HG02763 (cell line): Measurements from ENCODE around the gene SIL1.
"Not testable (repeated sequence)": the region's sequence is repeated elsewhere in the genome, so short reads cannot be mapped to it uniquely, and the experiment has no call there.

Source experiments
- ATAC-seq: cut with Tn5 transposase; IDR thresholded peaks from one replicate; pipeline ENCODE4 v1.9.1; 2021; ENCODE audit warnings: mild to moderate bottlenecking, moderate library complexity; ENCODE audit not compliant: unreplicated experiment

Gene SIL1

GRCh38 chr5:139197710-139198669 lies at the start of gene SIL1:
TSS of gene SIL1 (minus strand) at chr5:139198368. CDS start at chr5:139127843, 70,525 bp downstream.
- peak; percentile 96 for ATAC-seq

DNA sequence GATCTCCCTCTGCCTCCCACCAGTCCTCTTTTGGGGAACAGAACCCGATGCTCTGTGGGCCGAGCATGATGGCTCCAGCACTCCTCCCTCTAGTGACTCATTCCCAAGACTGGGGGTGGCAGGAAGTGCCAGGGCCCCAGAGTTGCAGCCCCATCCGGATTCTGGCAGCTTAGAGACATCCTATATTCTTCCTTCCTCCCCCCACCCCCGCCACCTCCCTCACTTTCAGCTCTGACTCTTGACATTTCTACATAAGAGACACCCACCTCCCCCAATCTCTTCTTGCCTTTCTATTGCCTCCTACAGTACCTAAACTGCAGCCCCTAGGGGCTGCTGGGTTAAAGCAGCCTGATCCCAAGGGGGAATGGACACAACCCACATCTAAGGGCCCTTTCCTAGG lies 48.2 kb upstream of the SIL1 start:
- no peak for ATAC-seq

DNA sequence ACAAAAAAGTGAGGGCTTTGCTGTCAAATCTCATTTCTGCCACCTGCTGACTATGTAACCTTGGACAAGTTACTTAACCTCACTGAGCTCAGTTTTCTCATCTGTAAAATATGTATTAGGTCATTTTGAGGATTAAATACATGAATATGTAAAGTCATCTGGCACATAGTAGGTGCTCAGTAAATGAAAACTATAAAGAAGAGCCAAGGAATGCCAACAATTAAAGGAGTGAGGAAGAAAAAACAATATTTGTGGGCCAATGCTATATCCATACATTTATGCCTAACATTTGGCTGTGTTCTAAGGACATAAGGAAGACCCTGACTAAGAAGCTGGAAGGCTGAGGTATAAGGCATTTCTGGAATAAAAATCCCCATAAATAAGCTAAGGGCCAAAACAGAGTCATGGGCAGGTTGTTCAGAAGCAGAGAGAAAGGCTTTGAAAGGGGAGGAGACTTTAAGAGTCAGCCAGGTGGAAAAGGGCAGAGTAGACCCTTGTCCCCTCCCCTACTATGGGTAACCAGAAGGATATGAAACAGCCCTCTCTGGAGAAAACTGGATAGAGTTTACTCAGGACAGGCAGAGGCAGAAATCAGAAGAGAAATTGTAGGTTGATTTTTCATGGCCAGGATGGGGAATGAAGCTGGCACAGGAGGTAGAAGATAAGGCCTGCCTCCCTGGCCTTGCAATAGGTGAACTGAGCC lies 47.6 kb upstream of the SIL1 start:
- ATAC-seq = no peak

DNA sequence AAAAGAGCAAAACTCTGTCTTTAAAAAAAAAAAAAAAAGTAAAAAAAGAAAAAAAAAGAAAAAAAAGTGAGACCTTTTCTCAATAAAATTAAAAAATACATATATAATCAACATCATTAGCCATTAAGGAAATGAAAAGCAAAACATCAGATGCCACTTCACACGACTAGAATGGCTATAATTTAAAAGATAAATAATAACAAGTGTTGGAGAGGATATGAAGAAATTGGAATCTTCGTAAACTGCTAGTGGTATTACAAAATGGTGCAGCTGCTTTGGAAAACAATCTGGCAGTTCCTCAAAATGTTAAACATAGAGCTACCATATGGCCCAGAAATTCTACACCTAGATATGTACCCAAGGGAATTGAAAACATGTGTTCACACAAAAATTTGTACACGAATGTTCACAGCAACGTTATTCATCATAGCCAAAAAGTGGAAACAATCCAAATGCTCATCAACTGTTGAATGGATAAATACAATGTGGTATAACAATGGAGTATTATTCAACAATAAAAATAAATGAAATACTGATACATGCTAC lies 45.3 kb upstream of the SIL1 start:
- no peak for ATAC-seq

DNA sequence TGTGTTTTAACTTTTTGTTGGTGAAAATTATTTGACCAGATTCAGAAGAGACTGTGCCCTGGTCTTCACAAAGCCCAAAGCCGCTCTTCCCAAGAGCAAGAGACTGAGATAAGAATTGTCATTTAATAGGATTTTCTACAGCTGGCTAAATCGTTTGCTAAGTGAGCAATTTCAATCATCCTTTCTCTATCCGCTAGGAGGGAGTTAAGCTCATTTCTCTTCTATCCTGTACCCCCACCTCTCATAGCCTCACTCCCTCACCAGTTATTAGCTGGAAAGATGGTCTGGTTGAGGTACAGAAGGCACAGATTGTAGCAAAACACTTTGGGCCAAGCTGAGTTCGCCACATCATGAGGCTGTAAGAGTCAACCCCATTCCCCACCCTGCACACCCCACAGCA lies 43.0 kb upstream of the SIL1 start:
- ATAC-seq = no peak

- ATAC-seq = no peak
These were observed 38.3 kb upstream of the SIL1 start for GRCh38 chr5:139236479-139236878.

DNA sequence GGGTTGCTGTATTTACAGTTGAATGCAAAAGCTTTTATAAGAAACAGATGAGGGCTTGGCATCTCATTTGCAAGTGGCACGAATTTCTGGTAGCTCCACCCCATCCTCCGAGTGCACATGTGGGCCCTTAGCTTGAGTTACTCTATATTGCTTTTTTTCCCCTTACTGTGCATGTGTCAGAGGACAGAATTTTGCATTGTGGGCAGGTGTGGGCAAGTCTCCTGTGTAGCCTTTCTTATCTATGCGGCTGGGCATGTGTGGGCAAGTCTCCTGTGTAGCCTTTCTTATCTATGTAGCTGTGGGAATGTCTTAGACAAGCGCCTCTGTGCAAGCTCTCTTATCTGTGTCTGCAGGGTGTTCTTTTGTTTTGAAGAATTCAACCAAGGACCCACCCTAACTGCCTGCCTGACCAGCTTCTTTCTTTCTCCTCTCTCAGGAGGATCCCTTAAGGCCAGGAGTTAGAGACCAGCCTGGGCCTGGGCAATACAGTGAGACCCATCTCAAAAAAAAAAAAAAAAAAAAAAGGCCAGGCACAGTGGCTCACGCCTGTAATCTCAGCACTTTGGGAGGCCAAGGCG lies 34.1 kb upstream of the SIL1 start:
- ATAC-seq = no peak

GRCh38 chr5:139228201-139228803 lies 30.1 kb upstream of the SIL1 start:
- ATAC-seq = no peak

- ATAC-seq = no peak
These were observed 28.0 kb upstream of the SIL1 start for GRCh38 chr5:139226131-139226530.

DNA sequence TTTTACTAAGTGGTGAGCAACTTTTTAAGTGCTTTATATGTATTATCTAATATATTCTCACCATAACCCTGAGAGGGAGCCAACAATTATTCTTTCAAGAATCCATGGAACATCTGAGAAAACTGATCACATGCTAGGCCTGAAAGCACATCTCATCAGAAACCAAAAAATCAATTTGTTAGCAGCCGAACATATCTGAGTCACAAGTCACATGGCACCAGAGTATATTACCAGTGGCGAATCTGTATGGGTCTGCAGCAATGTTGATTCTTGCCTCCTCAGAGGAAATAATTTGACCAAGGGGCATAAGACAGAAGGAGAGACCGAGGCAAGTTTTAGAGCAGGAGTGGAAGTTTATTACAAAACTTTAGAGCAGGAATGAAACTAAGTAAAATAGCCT lies 25.3 kb upstream of the SIL1 start:
- no peak for ATAC-seq

GRCh38 chr5:139222346-139222745 lies 24.2 kb upstream of the SIL1 start:
- ATAC-seq = no peak

- ATAC-seq = not testable (repeated sequence)
These were observed 19.9 kb upstream of the SIL1 start for GRCh38 chr5:139218038-139218437.

DNA sequence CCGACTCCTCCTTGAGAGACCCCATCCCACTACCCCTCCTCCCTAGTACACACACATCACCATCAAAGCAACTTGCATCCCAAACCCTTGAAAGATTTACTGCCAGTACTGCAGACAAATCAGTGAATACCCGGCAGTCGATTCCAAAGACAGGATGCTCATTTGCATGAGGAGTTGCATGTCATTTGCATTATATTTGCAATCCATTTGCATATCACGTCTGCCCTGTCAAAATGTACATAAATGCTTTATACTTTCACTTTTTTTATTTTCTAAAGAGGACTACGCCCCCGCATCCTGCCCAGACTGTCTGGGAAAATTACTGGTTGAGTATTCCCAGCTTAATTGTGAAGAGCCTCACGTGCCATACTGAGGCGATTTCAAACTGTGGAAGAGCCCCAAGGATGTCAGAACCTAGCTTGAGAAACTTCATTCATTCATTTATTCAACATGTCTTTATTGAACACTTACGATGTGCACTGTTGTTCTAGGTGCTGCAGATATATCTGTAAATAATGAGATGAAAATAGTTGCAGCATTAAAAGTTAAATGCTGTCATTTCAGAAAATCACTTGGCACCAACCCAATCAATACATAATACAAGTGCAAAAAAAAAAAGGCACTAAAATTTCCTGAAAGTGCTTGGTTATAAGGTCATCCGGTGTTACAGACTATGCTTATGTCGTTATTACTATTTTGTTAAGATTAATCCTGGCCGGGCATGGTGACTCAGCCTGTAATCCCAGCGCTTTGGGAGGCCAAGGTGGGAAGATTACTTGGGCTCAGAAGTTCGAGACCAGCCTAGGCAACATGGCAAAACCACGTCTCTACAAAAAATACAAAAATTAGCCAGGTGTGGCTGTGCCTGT lies 17.2 kb upstream of the SIL1 start:
- no peak for ATAC-seq

GRCh38 chr5:139214646-139215045 lies 16.5 kb upstream of the SIL1 start:
- no peak for ATAC-seq

GRCh38 chr5:139212906-139213305 lies 14.7 kb upstream of the SIL1 start:
- no peak for ATAC-seq

DNA sequence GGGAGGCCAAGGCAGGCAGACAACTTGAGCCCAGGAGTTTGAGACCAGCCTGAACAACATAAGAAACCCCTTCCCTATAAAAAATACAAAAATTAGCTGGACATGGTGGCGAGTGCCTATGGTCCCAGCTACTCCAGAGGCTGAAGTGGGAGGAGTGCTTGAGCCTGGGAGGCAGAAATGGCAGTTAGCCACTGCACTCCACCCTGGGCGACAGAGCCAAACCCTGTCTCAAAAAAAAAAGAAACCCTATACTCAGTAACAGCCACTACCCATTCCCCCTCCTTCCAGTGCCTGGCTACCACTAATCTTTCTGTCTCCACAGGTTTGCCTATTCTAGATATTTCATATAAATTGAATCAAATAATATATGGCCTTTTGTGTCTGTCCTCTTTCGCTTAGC lies 14.3 kb upstream of the SIL1 start:
- no peak for ATAC-seq

DNA sequence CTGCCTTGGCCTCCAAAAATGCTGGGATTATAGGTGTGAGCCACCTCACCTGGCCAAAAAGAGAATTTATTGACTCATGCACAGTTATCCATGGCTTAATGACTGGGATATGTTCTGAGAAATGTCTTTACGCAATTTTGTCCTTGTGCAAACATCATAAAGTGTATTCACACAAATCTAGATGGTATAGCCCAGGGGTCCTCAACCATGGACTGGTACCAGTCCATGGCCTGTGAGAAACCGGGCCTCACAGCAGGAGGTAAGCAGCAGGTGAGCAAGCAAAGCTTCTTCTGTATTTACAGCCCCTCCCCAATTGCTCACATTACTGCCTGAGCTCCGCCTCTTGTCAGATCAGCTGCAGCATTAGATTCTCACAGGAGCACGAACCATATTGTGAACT lies 12.4 kb upstream of the SIL1 start:
- ATAC-seq = no peak

DNA sequence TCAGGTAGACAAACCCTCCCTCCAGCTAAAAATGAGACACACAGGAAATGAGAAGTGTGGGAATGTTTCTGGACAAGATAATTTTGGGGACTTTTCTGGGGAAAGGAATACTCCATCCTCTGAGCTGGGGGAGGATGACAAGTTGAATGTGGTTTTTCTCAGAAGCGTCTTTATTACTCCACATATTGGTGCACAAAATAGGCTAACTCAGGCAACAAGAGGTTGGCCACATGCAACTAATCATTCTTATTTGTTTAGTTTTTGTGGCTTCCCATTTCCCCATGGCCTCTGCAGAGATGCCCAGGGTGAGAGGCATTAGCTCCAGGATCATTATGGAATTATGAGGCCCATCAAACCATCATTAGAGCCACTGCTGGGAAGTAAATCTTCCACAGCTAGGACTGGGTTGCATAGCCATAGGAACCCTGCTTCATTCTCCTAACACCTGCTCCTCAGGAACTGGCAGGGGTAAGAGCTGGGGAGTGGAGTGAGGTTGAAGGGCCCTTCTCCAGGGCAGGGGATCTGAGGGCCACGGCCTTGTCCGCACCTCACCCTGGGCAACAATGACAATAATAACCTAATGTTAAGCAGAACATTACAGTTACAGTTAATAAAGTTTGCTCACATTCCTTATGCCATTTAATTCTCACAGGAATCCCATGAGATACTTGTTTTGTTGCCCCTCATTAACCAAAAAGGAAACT lies 9.3 kb upstream of the SIL1 start:
- ATAC-seq = no peak

- ATAC-seq = no peak
These were observed 7.4 kb upstream of the SIL1 start for GRCh38 chr5:139205586-139205985.
